ENCODE data around the gene HYOU1. TPM values are rescaled to one million over a fixed set of nuclear protein-coding genes. Genes with fewer than 3 reads are reported as not detected.

Gene HYOU1
- total RNA-seq, 1 experiment from 2014 or later, result 228 TPM

DNA sequence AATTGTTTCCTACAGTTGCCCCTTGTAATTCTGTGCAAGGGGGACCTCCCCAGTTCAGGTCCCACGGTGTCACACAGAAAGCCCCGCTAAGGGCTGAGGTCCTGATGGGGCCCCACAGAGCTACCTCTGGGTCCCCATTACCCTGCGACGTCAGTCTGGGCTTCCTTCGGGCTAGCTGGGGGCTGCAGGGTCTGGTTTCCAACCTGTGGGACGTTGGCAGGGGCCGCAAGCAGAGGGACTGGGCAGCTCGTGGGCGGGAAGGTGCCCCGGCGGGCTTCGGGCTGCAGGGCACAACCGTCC is 27.0 kb downstream of the HYOU1 start:
- Histone ChIP-seq H3K27ac (ENCODE audit: insufficient read length, low read depth, low read length) (no peak overlapping the region), H3K79me1 (ENCODE audit: insufficient read depth, low read depth, low read length, poor library complexity, severe bottlenecking) (peaks cover 3% of the 10 kb centered on the region), H2BK5ac (ENCODE audit: insufficient read length, low read length) (no peak overlapping the region), H3K4me2 (ENCODE audit: insufficient read depth, insufficient read length, low read length) (peak overlapping the region; percentile 47), H3K56ac (ENCODE audit: insufficient read length, low read depth, low read length) (no peak overlapping the region), H3K23ac (ENCODE audit: insufficient read length, low read depth, low read length) (no peak overlapping the region), H3K9ac (ENCODE audit: extremely low read depth, insufficient read length, low read length) (peak overlapping the region; percentile 80), H2AK5ac (ENCODE audit: insufficient read length, low read length) (no peak overlapping the region), H2BK15ac (ENCODE audit: low read depth, low read length) (no peak overlapping the region), H2BK120ac (ENCODE audit: low read depth, low read length, poor library complexity, severe bottlenecking) (no peak overlapping the region), H3K14ac (ENCODE audit: insufficient read depth, low read length) (peak overlapping the region; percentile 43; the same call in 1 of the 2 replicates), H2BK20ac (ENCODE audit: low read depth, low read length, poor library complexity, severe bottlenecking) (no peak overlapping the region), H3K27me3 (ENCODE audit: insufficient read depth, low read length) (no peaks in the 10 kb centered on the region), H4K8ac (replicated peaks; ENCODE audit: insufficient read length, low read depth, low read length) (no peak overlapping the region), H3K23me2 (ENCODE audit: insufficient read length, low read depth, low read length, poor library complexity, severe bottlenecking) (peaks cover 14% of the 10 kb centered on the region), H4K5ac (ENCODE audit: insufficient read length, low read depth, low read length) (no peak overlapping the region), H4K20me1 (ENCODE audit: control insufficient read depth, insufficient read depth, insufficient read length) (no peaks in the 10 kb centered on the region), H3K4me1 (ENCODE audit: insufficient read depth, low read length) (peaks cover 8% of the 10 kb centered on the region; the same call in 1 of the 2 replicates), H3K79me2 (ENCODE audit: insufficient read depth, low read length) (no peaks in the 10 kb centered on the region), H2BK12ac (ENCODE audit: insufficient read length, low read depth, low read length) (no peak overlapping the region), H3K18ac (ENCODE audit: insufficient read length, low read depth, low read length) (no peak overlapping the region), H3K4ac (ENCODE audit: low read depth, low read length) (no peak overlapping the region), H2AFZ (ENCODE audit: low read length) (no peak overlapping the region), H4K91ac (ENCODE audit: insufficient read length, low read depth, low read length) (no peak overlapping the region), H3T11ph (ENCODE audit: low read length) (no peak overlapping the region), H3K9me3 (ENCODE audit: control insufficient read depth, low read depth, low read length) (no peaks in the 10 kb centered on the region)
- H3K4me1 Mint-ChIP-seq, result peaks cover 20 to 21% of the 10 kb centered on the region in 2 experiments
- WGBS (ENCODE audit: extremely low coverage, insufficient read length, low lambda C conversion rate), result no CpG with 5 or more reads among the region's 13 CpGs
- peak overlapping the region; percentile 79 to 83 for H3K4me3 Mint-ChIP-seq
- DNase-seq, result no peak
- H3K36me3 Mint-ChIP-seq (ENCODE audit: insufficient read depth in 1 of 3, low read depth in 3 of 3), result peaks cover 18 to 39% (median 37%) of the 10 kb centered on the region in 3 experiments
- TF ChIP-seq, protein P1, sequence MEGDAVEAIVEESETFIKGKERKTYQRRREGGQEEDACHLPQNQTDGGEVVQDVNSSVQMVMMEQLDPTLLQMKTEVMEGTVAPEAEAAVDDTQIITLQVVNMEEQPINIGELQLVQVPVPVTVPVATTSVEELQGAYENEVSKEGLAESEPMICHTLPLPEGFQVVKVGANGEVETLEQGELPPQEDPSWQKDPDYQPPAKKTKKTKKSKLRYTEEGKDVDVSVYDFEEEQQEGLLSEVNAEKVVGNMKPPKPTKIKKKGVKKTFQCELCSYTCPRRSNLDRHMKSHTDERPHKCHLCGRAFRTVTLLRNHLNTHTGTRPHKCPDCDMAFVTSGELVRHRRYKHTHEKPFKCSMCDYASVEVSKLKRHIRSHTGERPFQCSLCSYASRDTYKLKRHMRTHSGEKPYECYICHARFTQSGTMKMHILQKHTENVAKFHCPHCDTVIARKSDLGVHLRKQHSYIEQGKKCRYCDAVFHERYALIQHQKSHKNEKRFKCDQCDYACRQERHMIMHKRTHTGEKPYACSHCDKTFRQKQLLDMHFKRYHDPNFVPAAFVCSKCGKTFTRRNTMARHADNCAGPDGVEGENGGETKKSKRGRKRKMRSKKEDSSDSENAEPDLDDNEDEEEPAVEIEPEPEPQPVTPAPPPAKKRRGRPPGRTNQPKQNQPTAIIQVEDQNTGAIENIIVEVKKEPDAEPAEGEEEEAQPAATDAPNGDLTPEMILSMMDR (conservative IDR thresholded peaks at IDR 0.05), result no peak
- no peaks in the 10 kb centered on the region; the same call in 1 of the 2 replicates for H3K27me3 Mint-ChIP-seq (ENCODE audit: low read depth)
- H3K9me3 Mint-ChIP-seq, result no peaks in the 10 kb centered on the region
- peak overlapping the region in 1 of 3 experiments; percentile 1; a peak in 1 of 7 replicates for H3K27ac Mint-ChIP-seq

Measured in H9 (cell line).